Suprapubic skin (tissue), 4 donors: ENCODE measurements around the gene SLC48A1. TPM values are rescaled to one million over a fixed set of nuclear protein-coding genes. Genes with fewer than 3 reads are reported as not detected.
A peak's percentile ranks its signal among the peaks of the same experiment; 100 is the strongest.

Experiments used
- DNase-seq, 2 donors: peaks; one replicate each; pipeline ENCODE4 v3.0.0-alpha.2; 2019; ENCODE audit warnings: low spot score in 2 of 2
- H3K27ac ChIP-seq: fragments of 200-600 bp; sonication (generic); one replicate; pipeline ENCODE4 v1.5.1; 2019
- H3K27me3 ChIP-seq: fragments of 200-600 bp; sonication (generic); one replicate; pipeline ENCODE4 v1.5.1; 2019
- H3K36me3 ChIP-seq: fragments of 200-600 bp; sonication (generic); one replicate; pipeline ENCODE4 v1.5.1; 2019
- H3K4me1 ChIP-seq: fragments of 200-600 bp; sonication (generic); one replicate; pipeline ENCODE4 v1.5.1; 2019
- H3K4me3 ChIP-seq: fragments of 200-600 bp; sonication (generic); one replicate; pipeline ENCODE4 v1.5.1; 2019; ENCODE audit warnings: mild to moderate bottlenecking
- H3K9me3 ChIP-seq: fragments of 200-600 bp; sonication (generic); one replicate; pipeline ENCODE4 v1.5.1; 2019
- CTCF ChIP-seq, 2 donors: fragments of 200-600 bp in 1 of 2; fragments of 450-650 bp in 1 of 2; sonication (generic) in 1 of 2; IDR thresholded peaks; one replicate each; pipeline ENCODE4 v1.5.1; 2016 to 2019; ENCODE audit warnings: antibody characterized with exemption in 2 of 2, mild to moderate bottlenecking in 1 of 2, moderate library complexity in 1 of 2
- EP300 ChIP-seq: sonication (generic); formaldehyde crosslinking; IDR thresholded peaks from one replicate; pipeline ENCODE4 v1.6.1; 2017; ENCODE audit warnings: antibody characterized with exemption
- POLR2A ChIP-seq, 2 donors: fragments of 450-650 bp; IDR thresholded peaks; one replicate each; pipeline ENCODE4 v1.6.1; 2017; ENCODE audit warnings: antibody characterized with exemption in 2 of 2, mild to moderate bottlenecking in 2 of 2, moderate library complexity in 2 of 2
- POLR2AphosphoS5 ChIP-seq, 3 donors: sonication (generic); formaldehyde crosslinking; IDR thresholded peaks; one replicate each; pipeline ENCODE4 v1.6.1; 2017; ENCODE audit warnings: antibody characterized with exemption in 3 of 3
- WGBS: methylation state at CpG from one replicate; pipeline ENCODE4 v1.1.5; 2018; 5-methylcytosine and 5-hydroxymethylcytosine counted together
- total RNA-seq, 4 donors: library from RNA; depleted of rRNA; stranded (reverse); fragments of >200 nt; gene quantifications; one replicate each; pipeline ENCODE4 v1.1.0, GENCODE V29; 2016

Gene SLC48A1
- total RNA-seq, 4 donors from 2014 or later = 38.2 to 53.6 (median 44.7) TPM

GRCh38 chr12:47767216-47767724 is 5.8 kb upstream of the SLC48A1 start:
- Histone ChIP-seq H3K27me3 (no peaks in the 10 kb centered on the region), H3K4me1 (peaks cover 48% of the 10 kb centered on the region), H3K9me3 (no peaks in the 10 kb centered on the region), H3K27ac (no peak overlapping the region), H3K4me3 (no peak overlapping the region), H3K36me3 (no peaks in the 10 kb centered on the region)
- 64% methylated on average over 4 of the region's 4 CpGs for WGBS
- DNase-seq = no peak
- TF ChIP-seq POLR2AphosphoS5 (IDR thresholded peaks at IDR 0.05) (no peak), CTCF (IDR thresholded peaks at IDR 0.05) (peak in 1 of 2 donors; percentile 52), POLR2A (IDR thresholded peaks at IDR 0.05) (no peak), EP300 (no peak)

GRCh38 chr12:47768323-47768811 is 4.7 kb upstream of the SLC48A1 start:
- Histone ChIP-seq H3K4me3 (no peak overlapping the region), H3K4me1 (peaks cover 48% of the 10 kb centered on the region), H3K27ac (no peak overlapping the region), H3K9me3 (no peaks in the 10 kb centered on the region), H3K27me3 (no peaks in the 10 kb centered on the region), H3K36me3 (no peaks in the 10 kb centered on the region)
- TF ChIP-seq EP300 (no peak), POLR2A (IDR thresholded peaks at IDR 0.05) (no peak), POLR2AphosphoS5 (IDR thresholded peaks at IDR 0.05) (no peak), CTCF (IDR thresholded peaks at IDR 0.05) (no peak)
- no peak for DNase-seq
- WGBS = 42% methylated on average over 2 of the region's 2 CpGs

- no peaks in the 10 kb centered on the region for H3K36me3 ChIP-seq
- no peak overlapping the region for H3K4me3 ChIP-seq
- H3K27me3 ChIP-seq = no peaks in the 10 kb centered on the region
- no peak overlapping the region for H3K27ac ChIP-seq
- peaks cover 50% of the 10 kb centered on the region for H3K4me1 ChIP-seq
- no peak for DNase-seq
- TF ChIP-seq POLR2A (IDR thresholded peaks at IDR 0.05) (no peak), EP300 (no peak), POLR2AphosphoS5 (IDR thresholded peaks at IDR 0.05) (no peak), CTCF (IDR thresholded peaks at IDR 0.05) (no peak)
- WGBS = 83% methylated on average over 4 of the region's 4 CpGs
- no peaks in the 10 kb centered on the region for H3K9me3 ChIP-seq
Observed at GRCh38 chr12:47769234-47770085, 3.6 kb upstream of the SLC48A1 start.

DNA sequence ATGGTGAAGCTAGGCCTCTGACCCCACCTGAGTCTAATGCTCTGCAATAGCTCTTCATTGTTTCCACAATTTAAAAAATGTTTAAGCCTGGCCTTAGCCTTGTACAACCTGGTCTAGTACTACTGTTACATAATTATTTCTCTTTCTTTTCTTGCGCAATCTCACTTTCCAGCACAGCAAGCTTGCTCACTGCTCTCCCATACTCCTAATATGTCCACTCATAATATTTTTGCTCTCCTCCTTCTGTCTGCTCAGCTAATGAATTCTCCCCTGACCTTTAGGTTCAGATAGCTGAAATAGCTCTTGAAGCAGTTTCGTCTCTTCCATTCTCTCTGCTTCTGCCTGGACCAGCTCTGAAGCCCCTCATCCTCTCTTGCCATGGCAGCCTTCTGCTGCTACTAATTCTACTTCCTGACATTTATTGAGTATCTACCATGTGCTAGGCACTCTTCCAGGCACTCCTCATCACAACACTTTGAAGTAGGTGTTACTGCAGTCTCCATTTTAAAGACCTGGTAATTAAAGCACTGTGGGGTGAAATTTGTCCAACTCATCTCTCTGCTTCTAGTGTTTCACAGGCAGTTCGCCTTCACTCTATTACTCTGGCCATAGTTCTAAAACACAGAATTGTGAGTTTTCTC is 2.8 kb upstream of the SLC48A1 start:
- TF ChIP-seq EP300 (no peak), CTCF (IDR thresholded peaks at IDR 0.05) (no peak), POLR2A (IDR thresholded peaks at IDR 0.05) (no peak), POLR2AphosphoS5 (IDR thresholded peaks at IDR 0.05) (no peak)
- H3K27ac ChIP-seq = no peak overlapping the region
- no peak overlapping the region for H3K4me3 ChIP-seq
- H3K27me3 ChIP-seq = no peaks in the 10 kb centered on the region
- DNase-seq = no peak
- no peaks in the 10 kb centered on the region for H3K9me3 ChIP-seq
- no peaks in the 10 kb centered on the region for H3K36me3 ChIP-seq
- peaks cover 57% of the 10 kb centered on the region for H3K4me1 ChIP-seq
- 83% methylated on average over 3 of the region's 3 CpGs for WGBS

DNA sequence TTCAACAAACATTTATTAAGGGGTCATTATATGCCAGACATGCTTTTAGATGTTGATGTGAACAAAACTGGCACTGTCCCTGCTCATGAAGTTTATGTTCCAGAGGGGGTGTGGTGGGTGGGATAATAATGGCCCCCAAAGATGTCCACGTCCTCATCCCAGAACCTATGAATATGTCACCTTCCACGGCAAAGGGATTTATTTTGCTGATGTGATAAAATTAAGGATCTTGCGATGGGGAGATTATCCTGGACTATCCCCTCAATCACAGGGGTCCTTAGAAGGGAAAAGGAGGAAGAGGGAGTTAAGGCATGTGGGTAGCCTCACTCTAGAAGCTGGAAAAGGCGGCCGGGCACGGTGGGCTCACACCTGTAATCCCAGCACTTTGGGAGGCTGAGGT is 1.7 kb upstream of the SLC48A1 start:
- WGBS = 92% methylated on average over 6 of the region's 6 CpGs
- Histone ChIP-seq H3K4me1 (peaks cover 63% of the 10 kb centered on the region), H3K27ac (no peak overlapping the region), H3K36me3 (no peaks in the 10 kb centered on the region), H3K27me3 (no peaks in the 10 kb centered on the region), H3K9me3 (no peaks in the 10 kb centered on the region), H3K4me3 (no peak overlapping the region)
- TF ChIP-seq EP300 (no peak), POLR2AphosphoS5 (IDR thresholded peaks at IDR 0.05) (no peak), CTCF (IDR thresholded peaks at IDR 0.05) (no peak), POLR2A (IDR thresholded peaks at IDR 0.05) (no peak)
- DNase-seq = no peak
